HG03521 (cell line): Measurements from ENCODE around the gene PEX11G.

Experiments
- ATAC-seq: cut with Tn5 transposase; IDR thresholded peaks from one replicate; pipeline ENCODE4 v1.9.1; 2021; ENCODE audit warnings: mild to moderate bottlenecking, moderate library complexity; ENCODE audit not compliant: unreplicated experiment

Gene PEX11G

DNA sequence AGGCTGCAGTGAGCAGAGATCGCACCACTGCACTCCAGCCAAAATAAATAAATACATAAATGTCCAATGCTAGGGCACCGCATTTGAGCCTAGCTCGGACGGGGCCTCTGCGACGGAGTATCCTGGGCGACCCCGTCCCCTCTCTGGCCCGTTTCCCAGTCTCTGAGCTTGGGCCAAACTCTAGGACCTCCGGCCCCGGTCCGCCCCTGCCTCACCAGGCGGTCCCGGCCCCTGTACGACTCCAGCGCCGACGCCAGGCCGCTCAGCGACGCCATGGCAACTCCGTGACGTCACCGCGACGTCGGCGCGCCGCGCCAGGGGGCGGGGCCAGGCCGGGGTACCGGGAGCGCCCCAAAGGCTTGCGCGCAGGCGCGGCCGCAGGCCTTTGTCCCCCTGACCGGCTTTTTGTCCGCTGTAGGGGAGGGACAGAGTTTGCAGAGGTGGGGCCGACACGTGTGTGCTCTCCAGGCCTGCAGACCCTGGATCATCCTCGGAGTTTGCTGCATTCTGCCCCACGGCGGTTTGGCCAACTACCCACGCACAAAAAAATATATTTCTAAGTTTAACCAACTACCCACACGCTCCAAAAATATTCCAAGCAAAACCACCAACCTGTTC is at the start of gene PEX11G:
PEX11G (minus strand) TSS at position 300 of the 618 bp plus-strand sequence; CDS start at position 275, 25 bp downstream.
- peak; percentile 85 for ATAC-seq

DNA sequence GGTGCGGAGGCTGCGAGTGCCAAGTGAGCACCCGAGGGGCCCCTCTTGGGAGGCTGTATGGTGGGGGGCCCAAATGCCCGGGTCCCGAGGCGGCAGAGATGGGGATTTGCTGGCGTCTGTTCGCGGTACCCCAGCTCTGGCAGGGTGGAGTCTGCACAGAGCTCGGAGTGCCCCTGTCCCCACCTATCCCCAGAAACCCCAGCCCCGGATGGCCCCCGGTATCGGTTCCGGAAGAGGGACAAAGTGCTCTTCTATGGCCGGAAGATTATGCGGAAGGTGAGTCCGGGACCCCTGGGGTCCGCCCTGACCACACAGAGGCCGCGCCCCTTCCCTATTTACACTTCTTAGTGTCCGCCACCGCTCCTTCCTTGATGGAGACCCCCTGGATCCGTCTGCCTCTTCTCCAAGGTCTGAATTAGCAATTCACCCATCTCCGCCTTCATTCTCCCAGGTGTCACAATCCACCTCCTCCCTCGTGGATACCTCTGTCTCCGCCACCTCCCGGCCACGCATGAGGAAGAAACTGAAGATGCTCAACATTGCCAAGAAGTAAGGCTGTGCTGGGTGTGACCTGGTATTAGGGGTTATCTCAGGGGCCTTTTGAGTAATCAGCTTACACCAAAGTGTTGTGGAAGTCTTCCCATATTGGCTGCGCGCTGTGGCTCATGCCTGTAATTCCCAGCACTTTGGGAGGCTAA is 47.3 kb upstream of the PEX11G start:
- ATAC-seq: no peak

DNA sequence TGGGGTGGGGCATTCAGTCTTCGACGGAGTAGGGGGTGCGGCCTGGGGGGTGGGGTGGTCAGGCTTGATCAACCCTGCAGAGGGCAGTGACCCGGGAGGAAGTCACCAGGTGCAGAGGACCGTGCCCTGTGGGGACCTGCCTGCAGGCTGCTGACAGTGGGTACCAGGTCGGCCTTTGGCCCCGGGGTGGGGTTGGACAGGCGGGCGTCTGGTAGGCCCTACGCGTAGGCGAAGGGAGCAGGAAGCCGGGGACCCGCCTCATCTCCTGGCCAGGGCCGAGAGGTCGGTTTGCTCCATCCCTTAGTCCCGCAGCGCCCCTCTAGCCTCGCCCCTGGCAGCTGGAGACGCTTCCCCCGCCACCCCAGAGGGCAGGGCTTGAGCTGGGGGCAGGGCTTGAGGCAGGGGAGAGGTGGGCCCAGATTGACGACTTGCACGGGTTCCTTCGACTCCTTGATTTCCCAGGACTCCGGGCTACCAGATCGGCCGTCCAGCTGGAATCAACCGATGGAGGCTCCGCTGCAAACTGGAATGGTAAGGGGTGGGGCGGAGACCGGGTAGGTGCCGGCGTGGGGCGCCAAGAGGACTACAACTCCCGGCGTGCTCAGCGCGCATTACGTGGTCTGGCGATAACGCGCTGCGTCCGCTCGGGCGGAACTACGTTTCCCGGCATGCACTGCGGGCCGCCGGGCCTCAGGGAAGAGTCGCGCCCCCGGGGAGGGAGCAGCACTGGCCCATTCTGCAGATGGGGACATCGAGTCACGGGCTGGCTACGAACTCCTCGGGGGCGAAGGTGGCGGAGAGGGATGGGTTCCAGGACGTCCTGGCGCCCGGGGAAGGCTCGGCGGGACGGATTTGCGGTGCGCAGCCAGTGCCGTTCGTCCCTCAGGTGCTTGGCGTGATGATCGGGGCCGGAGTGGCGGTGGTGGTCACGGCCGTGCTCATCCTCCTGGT is 46.5 kb upstream of the PEX11G start, which contains the start of gene PNPLA6:
PNPLA6 (plus strand) TSS at position 671 of the 951 bp plus-strand sequence; CDS start at position 743, 72 bp downstream.
- ATAC-seq: peak; percentile 69

DNA sequence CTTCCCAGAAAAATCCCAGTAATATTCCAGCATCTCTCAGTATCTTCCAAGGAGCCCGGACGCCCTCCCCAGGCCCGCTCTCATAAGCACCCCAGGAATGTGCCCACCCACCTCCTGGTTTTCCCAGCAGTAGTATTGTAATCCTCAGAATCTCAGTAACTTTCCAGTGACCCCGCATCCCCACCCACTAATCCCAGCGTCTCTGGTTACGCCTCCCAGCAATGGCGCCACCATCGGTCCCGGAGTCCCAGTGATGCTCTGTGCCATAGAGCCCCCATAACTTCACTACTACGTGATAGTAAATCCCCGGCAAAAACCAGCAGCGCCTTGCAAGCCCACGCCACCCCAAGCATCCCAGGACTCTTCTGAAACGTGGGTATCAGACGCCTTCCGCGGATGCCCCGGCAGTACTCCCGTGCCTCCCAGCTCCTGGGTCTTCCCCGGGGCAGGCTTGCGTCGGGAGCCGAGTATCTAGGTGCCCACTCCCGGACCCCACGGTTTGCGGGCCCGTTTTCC is 45.8 kb upstream of the PEX11G start:
- no peak for ATAC-seq

DNA sequence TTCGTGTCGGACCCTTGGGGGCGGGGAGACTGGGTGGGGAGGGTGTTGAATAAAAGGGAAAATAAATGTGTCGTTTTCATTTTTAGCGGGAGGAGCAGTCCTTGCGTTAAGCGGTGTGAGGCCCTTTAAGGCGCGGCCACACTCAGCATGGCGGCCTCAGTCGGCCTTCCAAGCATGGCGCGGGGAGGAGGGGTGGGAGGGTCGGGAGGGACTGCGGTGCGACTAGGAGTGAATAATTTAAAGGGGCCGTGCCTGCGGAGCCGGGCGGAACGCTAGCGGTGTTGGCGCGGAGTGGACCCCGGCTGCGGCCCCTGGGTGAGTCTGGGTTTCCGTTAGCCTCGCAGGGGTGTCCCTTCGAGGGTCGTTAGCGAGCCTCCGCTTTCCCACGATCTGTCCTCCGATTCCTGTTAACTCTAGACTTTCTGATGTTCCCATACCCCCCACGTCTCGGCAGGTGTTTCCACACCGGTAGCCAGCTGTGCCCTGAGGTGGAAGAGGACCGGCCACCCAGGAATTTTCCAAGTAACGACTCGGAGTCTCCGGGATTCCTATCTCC is 45.2 kb upstream of the PEX11G start:
- ATAC-seq: peak; percentile 36

DNA sequence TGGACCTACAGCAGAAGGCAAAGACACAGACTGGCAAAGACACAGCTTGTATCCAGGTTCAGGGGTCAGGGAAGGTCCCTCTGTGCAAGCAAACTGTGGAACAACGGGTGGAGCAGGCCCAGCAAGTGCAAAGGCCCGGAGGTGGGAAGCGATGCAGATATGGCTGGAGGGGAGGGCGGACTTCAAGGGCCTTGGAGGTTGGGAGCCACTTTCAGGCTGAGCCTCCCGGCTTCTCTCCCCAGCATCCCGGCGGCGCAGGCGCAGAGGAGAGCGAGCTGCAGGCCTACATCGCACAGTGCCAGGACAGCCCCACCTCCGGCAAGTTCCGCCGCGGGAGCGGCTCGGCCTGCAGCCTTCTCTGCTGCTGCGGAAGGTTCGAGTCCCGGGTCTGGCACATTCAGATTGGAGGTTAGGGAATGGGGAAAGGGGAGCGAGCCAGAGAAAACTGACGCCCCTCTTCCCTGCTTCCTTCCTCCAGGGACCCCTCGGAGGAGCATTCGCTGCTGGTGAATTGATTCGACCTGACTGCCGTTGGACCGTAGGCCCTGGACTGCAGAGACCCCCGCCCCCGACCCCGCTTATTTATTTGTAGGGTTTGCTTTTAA is 44.5 kb upstream of the PEX11G start:
- no peak for ATAC-seq

DNA sequence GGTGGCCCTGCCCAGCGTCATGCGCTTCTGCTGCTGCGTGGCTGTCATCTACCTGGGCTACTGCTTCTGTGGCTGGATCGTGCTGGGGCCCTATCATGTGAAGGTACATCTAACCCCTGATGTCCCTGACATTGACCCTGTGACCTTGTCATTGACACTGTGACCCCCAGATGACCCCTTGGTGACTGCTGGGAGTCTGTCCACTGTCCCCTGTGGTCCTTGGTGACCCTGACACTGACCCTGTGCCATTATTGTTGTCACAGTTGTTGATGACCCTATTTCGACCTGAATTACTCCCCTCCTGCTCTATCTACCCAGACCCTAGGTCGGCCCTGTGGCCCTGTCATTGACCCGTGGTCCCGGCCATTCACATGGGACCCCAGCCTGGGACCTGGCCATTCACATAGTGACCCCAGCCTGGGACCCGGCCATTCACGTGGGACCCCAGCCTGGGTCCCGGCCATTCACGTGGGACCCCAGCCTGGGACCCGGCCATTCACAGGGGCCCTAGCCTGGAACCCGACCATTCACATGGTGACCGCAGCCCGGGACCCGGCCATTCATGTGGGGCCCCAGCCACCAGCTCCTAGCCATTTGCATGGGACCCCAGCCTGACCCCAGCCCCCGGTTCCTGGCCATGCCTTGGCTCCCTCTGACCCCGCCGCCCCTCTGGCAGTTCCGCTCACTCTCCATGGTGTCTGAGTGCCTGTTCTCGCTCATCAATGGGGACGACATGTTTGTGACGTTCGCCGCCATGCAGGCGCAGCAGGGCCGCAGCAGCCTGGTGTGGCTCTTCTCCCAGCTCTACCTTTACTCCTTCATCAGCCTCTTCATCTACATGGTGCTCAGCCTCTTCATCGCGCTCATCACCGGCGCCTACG is 41.0 kb upstream of the PEX11G start:
- no peak for ATAC-seq

DNA sequence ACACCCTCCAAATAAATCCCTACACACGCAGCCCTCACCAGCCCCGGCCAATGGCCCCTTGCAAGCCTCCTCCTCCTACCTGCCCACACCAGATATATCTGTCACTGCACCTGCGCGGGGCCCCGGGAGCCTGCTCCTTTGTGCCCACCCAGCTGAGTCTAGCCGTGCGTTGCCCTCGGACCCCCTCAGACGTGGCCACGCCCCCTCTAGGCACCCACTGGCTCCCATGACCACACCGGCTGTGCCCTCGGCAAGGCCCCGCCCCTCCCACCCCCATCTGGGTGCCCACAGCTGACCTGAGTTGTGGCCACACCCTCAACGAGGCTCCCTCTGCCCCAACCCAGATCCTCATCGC is 40.4 kb upstream of the PEX11G start:
- ATAC-seq: no peak

DNA sequence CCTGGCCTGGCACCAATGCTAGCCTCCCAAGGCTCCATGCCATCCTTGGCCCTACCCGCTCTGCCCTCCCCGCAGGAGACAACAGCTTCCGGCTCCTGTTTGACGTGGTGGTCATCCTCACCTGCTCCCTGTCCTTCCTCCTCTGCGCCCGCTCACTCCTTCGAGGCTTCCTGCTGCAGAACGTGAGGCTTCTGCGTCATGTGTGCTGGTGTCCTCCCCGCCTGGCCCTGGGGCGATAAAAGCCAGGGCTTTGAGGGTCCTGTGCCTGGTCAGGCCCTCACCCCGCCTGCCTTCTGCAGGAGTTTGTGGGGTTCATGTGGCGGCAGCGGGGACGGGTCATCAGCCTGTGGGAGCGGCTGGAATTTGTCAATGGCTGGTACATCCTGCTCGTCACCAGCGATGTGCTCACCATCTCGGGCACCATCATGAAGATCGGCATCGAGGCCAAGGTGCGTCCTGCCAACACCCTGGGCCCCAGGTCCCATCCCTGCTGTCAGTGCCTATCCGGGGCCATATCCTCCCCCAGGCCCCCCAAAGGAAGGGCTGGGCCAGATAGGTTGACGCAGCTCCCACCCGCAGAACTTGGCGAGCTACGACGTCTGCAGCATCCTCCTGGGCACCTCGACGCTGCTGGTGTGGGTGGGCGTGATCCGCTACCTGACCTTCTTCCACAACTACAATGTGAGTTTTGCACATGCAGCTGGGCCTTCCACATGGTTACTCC is 39.8 kb upstream of the PEX11G start:
- ATAC-seq: no peak

DNA sequence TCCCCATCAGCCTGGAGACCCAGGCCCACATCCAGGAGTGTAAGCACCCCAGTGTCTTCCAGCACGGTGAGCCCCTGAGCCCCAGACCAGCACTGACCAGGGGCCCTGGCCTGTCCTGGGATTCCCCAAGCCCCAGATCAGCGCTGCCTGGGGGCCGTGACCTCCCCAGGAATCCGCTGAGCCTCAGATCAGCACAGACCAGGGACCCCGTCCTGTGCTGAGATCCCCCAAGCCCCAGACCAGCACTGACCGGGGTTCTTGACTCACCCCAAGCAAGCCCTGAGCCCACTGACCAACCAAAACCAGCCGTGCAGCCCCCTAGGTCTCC is 39.3 kb upstream of the PEX11G start:
- no peak for ATAC-seq

DNA sequence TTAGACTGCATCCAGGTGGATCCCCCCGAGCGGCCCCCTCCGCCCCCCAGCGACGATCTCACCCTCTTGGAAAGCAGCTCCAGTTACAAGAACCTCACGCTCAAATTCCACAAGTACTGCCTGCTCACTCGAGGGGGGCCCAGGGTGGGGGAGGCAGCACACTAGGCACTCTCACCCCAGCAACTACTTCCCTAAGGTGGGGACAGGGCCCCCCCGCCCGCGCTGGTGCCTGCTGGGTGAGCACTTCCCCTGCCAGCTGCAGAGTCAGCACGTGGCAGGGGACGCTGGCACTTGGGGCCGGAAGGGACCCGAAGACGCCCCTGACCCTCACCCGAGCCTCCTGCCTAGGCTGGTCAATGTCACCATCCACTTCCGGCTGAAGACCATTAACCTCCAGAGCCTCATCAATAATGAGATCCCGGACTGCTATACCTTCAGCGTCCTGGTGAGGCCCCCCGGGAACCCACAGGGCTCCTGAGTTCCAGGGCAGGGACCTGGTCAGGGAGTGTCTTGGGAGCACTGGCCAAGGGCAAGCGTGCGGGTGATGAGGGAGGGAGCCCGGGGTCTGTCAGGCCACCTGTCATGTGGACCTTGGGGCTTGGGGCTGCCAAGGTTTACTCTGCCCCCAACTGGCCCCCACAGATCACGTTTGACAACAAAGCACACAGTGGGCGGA is 38.8 kb upstream of the PEX11G start:
- no peak for ATAC-seq

DNA sequence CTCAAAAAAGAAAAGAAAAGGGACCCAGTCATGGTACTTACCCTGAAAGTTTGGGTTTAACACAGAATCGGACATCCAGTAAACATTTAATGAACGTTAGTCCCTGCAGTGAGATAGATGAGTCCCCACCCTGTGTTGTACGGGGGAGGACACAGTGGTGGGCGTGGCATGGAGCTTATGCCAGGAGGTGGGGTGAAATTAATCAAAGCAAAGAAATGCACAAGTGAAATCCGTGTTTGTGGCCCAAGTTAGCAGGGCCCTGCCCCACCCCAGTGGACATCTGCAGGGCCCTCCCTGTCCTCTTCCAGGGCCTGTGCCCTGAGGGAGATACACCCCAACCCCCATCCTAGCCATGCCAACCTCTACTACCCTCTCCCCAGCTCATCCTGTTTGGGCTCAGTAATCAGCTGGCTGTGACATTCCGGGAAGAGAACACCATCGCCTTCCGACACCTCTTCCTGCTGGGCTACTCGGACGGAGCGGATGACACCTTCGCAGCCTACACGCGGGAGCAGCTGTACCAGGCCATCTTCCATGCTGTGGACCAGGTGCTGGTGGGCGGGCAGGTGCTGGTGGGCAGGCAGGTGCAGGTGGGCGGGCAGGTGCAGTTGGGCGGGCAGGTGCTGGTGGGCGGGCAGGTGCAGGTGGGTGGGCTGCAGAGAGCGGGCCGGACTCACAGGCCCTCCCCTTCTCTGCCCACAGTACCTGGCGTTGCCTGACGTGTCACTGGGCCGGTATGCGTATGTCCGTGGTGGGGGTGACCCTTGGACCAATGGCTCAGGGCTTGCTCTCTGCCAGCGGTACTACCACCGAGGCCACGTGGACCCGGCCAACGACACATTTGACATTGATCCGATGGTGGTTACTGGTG is 37.5 kb upstream of the PEX11G start:
- no peak for ATAC-seq

DNA sequence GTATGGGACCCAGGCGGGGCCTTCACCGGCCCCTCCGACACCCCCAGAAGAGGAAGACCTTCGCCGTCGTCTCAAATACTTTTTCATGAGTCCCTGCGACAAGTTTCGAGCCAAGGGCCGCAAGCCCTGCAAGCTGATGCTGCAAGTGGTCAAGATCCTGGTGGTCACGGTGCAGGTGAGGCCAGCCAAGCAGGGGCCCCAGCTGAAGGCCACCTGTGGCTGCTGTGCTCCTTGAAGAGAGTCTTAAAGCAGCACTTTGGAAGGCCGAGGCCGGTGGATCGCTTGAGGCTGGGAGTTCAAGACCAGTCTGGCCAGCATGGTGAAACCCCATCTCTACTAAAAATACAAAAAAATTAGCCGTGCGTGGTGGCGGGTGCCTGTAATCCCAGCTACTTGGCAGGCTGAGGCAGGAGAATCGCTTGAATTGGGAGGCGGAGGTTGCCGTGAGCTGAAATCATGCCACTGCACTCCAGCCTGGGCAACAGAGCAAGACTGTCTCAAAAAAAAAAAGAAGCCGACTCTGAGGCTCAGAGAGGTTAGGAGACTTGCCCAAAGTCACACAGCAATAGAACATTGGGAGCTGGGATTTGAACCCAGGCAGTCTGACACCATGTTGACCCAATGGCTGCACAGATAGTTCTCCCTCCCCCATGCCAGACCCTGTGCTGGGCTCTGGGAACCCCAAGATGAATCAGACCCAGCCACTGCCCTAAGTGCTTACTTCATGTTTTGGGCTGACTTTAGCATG is 36.3 kb upstream of the PEX11G start:
- no peak for ATAC-seq

DNA sequence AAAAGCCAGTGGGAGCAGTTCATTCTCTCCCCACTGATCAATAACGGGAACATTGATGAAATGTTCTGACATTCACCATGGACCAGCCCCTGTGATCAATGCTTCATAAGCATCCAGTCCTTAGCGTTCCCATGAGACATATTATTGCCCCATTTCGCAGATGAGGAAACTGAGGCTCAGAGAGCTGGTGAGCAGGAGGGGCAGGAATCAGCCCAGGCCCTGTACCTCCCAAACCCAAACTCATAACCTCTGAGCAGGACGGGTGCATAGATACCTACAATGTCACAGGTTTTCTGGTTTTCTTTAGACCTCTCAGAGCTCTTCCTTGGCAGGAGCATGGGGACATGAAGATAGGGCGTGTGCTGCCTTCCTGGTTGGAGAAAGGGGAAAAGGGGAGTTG is 35.7 kb upstream of the PEX11G start:
- no peak for ATAC-seq

DNA sequence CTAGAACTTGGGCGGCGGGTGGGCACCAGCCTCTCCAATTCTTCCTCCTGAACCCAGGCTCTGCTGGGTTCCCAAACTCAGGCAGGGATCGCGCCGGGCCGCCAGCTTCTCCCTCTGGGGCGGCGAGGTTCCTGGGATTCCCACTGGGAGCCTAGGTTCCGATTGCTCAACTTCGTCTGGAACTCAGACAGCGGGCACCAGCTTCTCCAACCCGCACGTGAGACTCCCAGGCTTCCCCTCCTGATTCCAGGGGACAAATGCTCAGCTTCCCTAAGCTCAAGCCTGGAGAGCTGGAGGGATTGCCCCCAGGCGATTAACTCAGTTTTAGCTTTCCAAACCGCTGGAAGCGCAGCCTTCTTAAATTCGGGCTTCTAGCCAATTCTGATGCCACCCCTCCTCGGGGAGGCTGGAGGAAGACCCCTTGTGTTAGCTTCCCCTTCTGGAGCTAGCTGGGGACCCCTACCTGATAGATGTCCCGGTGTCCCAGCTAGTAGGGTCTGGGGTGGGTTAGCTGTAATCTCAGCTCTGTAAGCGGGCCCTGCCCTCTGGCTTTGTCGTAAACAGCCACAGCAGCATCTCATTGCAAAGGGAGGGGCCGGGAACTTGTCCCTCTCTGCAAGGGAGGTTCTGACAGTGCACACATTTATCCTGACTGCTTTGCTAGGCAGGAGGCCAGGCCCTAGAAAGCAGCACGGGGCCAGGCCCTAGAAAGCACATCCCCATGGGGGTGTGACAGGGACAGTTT is 34.3 kb upstream of the PEX11G start:
- ATAC-seq: no peak
